Ovary (tissue), 9 donors: ENCODE results near the gene PSD4. TPM values are rescaled to one million over a fixed set of nuclear protein-coding genes. Genes with fewer than 3 reads are reported as not detected.

ENCODE experiments used
- DNase-seq, 5 donors: peaks; one replicate each; pipeline ENCODE4 v3.0.0-alpha.2; 2019 to 2020
- H3K27ac ChIP-seq, 2 donors: fragments of 200-600 bp; one replicate each; pipeline versions ENCODE4 v1.5.1 to v1.8.0; 2019 to 2022
- H3K27me3 ChIP-seq: fragments of 200-600 bp; one replicate; pipeline ENCODE4 v1.8.0; 2022
- H3K36me3 ChIP-seq: fragments of 200-600 bp; sonication (generic); one replicate; pipeline ENCODE4 v1.5.1; 2019
- H3K4me1 ChIP-seq: one replicate; pipeline ENCODE4 v1.8.1; 2013; ENCODE audit warnings: mild to moderate bottlenecking, moderate library complexity; ENCODE audit not compliant: insufficient read depth
- H3K4me3 ChIP-seq: fragments of 200-600 bp; sonication (generic); one replicate; pipeline ENCODE4 v1.5.1; 2017
- H3K9me3 ChIP-seq, 2 donors: fragments of 200-600 bp in 1 of 2; sonication (generic) in 1 of 2; one replicate each; pipeline versions ENCODE4 v1.5.1 to v1.8.1; 2013 to 2019; ENCODE audit warnings: mild to moderate bottlenecking in 1 of 2, moderate library complexity in 1 of 2
- CTCF ChIP-seq, 3 donors: fragments of 450-650 bp in 2 of 3; fragments of 200-600 bp in 1 of 3; IDR thresholded peaks; one replicate each; pipeline versions ENCODE4 v1.5.1 to v1.8.0; 2016 to 2022; ENCODE audit warnings: antibody characterized with exemption in 3 of 3, mild to moderate bottlenecking in 1 of 3
- EP300 ChIP-seq: sonication (generic); formaldehyde crosslinking; IDR thresholded peaks from one replicate; pipeline ENCODE4 v1.6.1; 2017; ENCODE audit warnings: antibody characterized with exemption
- POLR2A ChIP-seq: fragments of 450-650 bp; IDR thresholded peaks from one replicate; pipeline ENCODE4 v1.6.1; 2017; ENCODE audit warnings: antibody characterized with exemption, mild to moderate bottlenecking, moderate library complexity
- WGBS, 3 donors: extraction: QIAGEN DNeasy Blood & Tissue Kit in 1 of 3; methylation state at CpG; one replicate each; pipeline versions ENCODE4 v1.1.5 to v1.1.7; 2013 to 2017; 5-methylcytosine and 5-hydroxymethylcytosine counted together
- intact Hi-C, 4 donors: fragments of 100-400 bp; cut with DNase I; formaldehyde crosslinking; loops; one replicate each; pipeline versions ENCODE4 v1.11.0 to v1.15.1; 2022 to 2023
- polyA plus RNA-seq, 2 donors: library from polyadenylated mRNA; stranded (reverse); fragments of 200-250 nt in 1 of 2; fragments of 350-450 nt in 1 of 2; fragmentation: Illumina TruSeq in 1 of 2; extraction: RNeasy Lipid Tissue Mini Kit (QIAGEN cat#74804) in 1 of 2; gene quantifications; one replicate each; pipeline ENCODE4 v1.2.3, GENCODE V29; 2013 to 2014
- total RNA-seq, 7 donors: library from RNA; depleted of rRNA in 2 of 7; stranded (reverse); fragments of >200 nt in 2 of 7; fragmentation: NEBNext Ultra II Directional in 3 of 7; extraction: Animal tissue kit (Norgen Biotek cat#: 25700) in 3 of 7; gene quantifications; one replicate each; pipeline versions ENCODE4 v1.1.0 to v1.2.4, GENCODE V29; 2016 to 2023
- donor health status: DM: no; HTN: no; CAD: no; lungs with moderate emphysema.
- donor health status: DM: no; HTN: no; CAD: no.
- donor health status: Bipolar disorder and iron deficiency.
- donor health status: DM: yes; HTN: yes; CAD: no.
- donor health status: DM: no; HTN: no; CAD: no.
- donor health status: DM: yes; HTN: yes; CAD: no.

PSD4 gene
- total and polyA plus RNA-seq, 9 donors, result 1.2 to 14.1 (median 3.4) TPM

- WGBS, 3 donors, result 89 to 92% (median 89%) methylated on average over 14 of the region's 14 CpGs
- intact Hi-C loops, result loop anchor here in 1 of 4 donors (10.0 kb wide), 1 partner anchor 152 kb away; no protein-coding TSS in a partner anchor
- H3K36me3 ChIP-seq, result no peaks in the 10 kb centered on the region
- no peak overlapping the region for H3K4me3 ChIP-seq
- H3K4me1 ChIP-seq, result peaks cover 2% of the 10 kb centered on the region
- no peak overlapping the region for H3K27ac ChIP-seq
- no peaks in the 10 kb centered on the region for H3K27me3 ChIP-seq
- DNase-seq, result no peak
- H3K9me3 ChIP-seq, result no peaks in the 10 kb centered on the region
- TF ChIP-seq POLR2A, result no peak
- no peak for TF ChIP-seq CTCF (IDR thresholded peaks at IDR 0.05)
- no peak for TF ChIP-seq EP300
These were observed 39.5 kb downstream of the PSD4 start for GRCh38 chr2:113213061-113213930.

GRCh38 chr2:113214141-113214540 is 40.4 kb downstream of the PSD4 start:
- DNase-seq, result no peak
- no peak overlapping the region for H3K27ac ChIP-seq
- no peaks in the 10 kb centered on the region for H3K9me3 ChIP-seq
- H3K27me3 ChIP-seq, result no peaks in the 10 kb centered on the region
- 81 to 86% (median 84%) methylated on average over 4 of the region's 4 CpGs for WGBS, 3 donors
- H3K36me3 ChIP-seq, result no peaks in the 10 kb centered on the region
- intact Hi-C loops, result loop anchor here in 1 of 4 donors (10.0 kb wide), 1 partner anchor 151 kb away; no protein-coding TSS in a partner anchor
- H3K4me1 ChIP-seq, result peaks cover 2% of the 10 kb centered on the region
- no peak overlapping the region for H3K4me3 ChIP-seq
- no peak for TF ChIP-seq EP300
- TF ChIP-seq POLR2A, result no peak
- TF ChIP-seq CTCF (IDR thresholded peaks at IDR 0.05), result no peak

- H3K4me3 ChIP-seq, result no peak overlapping the region
- H3K36me3 ChIP-seq, result no peaks in the 10 kb centered on the region
- intact Hi-C loops, result loop anchor here in 1 of 4 donors (10.0 kb wide), 1 partner anchor 150 kb away; no protein-coding TSS in a partner anchor
- peaks cover 5% of the 10 kb centered on the region for H3K4me1 ChIP-seq
- TF ChIP-seq CTCF (IDR thresholded peaks at IDR 0.05), result no peak
- TF ChIP-seq POLR2A, result no peak
- TF ChIP-seq EP300, result no peak
- WGBS, 3 donors, result 97 to 100% (median 100%) methylated on average over 2 of the region's 2 CpGs
- no peak overlapping the region for H3K27ac ChIP-seq
- no peak for DNase-seq
- H3K9me3 ChIP-seq, result no peaks in the 10 kb centered on the region
- H3K27me3 ChIP-seq, result no peaks in the 10 kb centered on the region
These were observed 41.3 kb downstream of the PSD4 start for GRCh38 chr2:113215056-113215455.

GRCh38 chr2:113216321-113216720 is 42.5 kb downstream of the PSD4 start:
- H3K36me3 ChIP-seq, result no peaks in the 10 kb centered on the region
- no peaks in the 10 kb centered on the region for H3K9me3 ChIP-seq
- WGBS, 3 donors, result 96 to 99% (median 98%) methylated on average over 2 of the region's 2 CpGs
- H3K27ac ChIP-seq, result no peak overlapping the region
- TF ChIP-seq POLR2A, result no peak
- intact Hi-C loops, result loop anchor here in 1 of 4 donors (10.0 kb wide), 1 partner anchor 148 kb away; no protein-coding TSS in a partner anchor
- H3K27me3 ChIP-seq, result no peaks in the 10 kb centered on the region
- peaks cover 5% of the 10 kb centered on the region for H3K4me1 ChIP-seq
- no peak for DNase-seq
- H3K4me3 ChIP-seq, result no peak overlapping the region
